ENCODE results near the gene POLR3G. TPM values are rescaled to one million over a fixed set of nuclear protein-coding genes. Genes with fewer than 3 reads are reported as not detected.

Gene POLR3G
- total RNA-seq, 1 donor from 2014 or later = 0.52 TPM

DNA sequence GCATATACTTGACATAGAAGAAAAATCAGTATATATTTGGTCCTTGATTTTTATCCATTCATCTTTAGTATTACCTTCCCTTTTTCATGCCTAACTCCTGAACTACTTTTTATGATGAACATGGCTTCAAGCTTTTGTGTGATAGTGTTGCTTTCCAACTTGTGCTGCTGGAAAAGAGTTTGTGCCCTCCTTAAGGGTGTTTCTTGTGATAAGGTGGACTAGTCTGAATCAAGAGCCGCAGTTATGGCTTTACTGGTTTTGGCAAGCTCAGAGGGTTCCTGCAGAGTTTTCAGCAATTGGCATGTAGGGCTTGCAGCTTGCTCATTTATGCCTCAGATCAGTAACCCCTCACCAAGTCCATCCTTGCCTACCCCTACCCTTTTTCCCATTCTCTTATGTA, 20.5 kb downstream of the POLR3G start:
- Histone ChIP-seq H3K4me3 (ENCODE audit: low read length in 3 of 3) (no peak overlapping the region), H3K27me3 (ENCODE audit: control insufficient read depth in 3 of 3, insufficient read depth in 3 of 3, low read length in 3 of 3) (no peaks in the 10 kb centered on the region), H3K4me1 (ENCODE audit: control insufficient read depth in 3 of 3, insufficient read depth in 3 of 3, low read length in 3 of 3) (no peaks in the 10 kb centered on the region), H3K9me3 (ENCODE audit: control insufficient read depth in 3 of 3, low read length in 3 of 3) (no peaks in the 10 kb centered on the region), H3K27ac (ENCODE audit: low read depth, low read length) (no peak overlapping the region), H3K36me3 (ENCODE audit: control insufficient read depth in 3 of 3, insufficient read depth in 3 of 3, low read length in 3 of 3) (no peaks in the 10 kb centered on the region), H3K9ac (ENCODE audit: low read depth in 1 of 3, low read length in 3 of 3) (no peak overlapping the region)

DNA sequence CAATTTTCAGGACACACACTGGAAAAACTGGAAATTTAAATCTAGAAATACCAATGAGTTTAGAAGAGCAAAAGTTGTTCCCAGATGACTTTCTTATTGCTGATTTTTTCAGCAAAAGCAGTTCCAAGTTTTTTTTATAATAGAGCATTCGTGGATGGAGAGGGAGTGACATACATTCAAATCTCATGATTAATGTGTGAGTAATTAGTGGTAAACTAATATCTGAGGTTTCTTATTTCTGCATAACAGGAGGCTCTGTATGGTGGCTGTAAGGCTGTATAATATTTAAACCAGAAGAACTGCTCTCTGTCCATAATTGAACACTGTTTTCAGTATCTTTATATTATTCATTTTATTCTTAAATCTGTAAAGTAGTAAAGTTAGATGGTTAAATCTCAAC, 28.9 kb downstream of the POLR3G start:
- Histone ChIP-seq H3K9me3 (ENCODE audit: control insufficient read depth in 3 of 3, low read length in 3 of 3) (no peaks in the 10 kb centered on the region), H3K36me3 (ENCODE audit: control insufficient read depth in 3 of 3, insufficient read depth in 3 of 3, low read length in 3 of 3) (peaks cover 0 to 2% (median 0%) of the 10 kb centered on the region in 3 donors), H3K4me1 (ENCODE audit: control insufficient read depth in 3 of 3, insufficient read depth in 3 of 3, low read length in 3 of 3) (no peaks in the 10 kb centered on the region), H3K27ac (ENCODE audit: low read depth, low read length) (no peak overlapping the region), H3K27me3 (ENCODE audit: control insufficient read depth in 3 of 3, insufficient read depth in 3 of 3, low read length in 3 of 3) (no peaks in the 10 kb centered on the region), H3K9ac (ENCODE audit: low read depth in 1 of 3, low read length in 3 of 3) (no peak overlapping the region), H3K4me3 (ENCODE audit: low read length in 3 of 3) (no peak overlapping the region)

DNA sequence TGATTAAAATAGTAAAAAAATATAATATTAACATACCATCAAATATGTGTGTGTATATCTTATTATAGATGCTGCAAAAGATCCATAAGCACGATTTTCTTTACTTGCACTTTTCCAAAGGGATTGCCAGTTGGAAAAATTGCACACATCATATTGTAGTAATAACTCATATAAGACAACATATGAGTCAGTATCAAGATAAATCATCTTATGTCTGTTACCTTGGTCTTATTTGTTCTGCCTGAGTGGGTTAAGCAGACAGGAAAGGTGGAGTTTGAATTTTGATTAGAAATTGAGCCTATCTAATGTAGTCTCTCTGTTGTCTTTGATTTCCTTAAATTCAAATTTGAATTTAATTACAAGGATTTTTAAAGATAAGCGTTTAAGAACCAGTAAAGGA, 30.1 kb downstream of the POLR3G start:
- Histone ChIP-seq H3K9ac (ENCODE audit: low read depth in 1 of 3, low read length in 3 of 3) (no peak overlapping the region), H3K27me3 (ENCODE audit: control insufficient read depth in 3 of 3, insufficient read depth in 3 of 3, low read length in 3 of 3) (no peaks in the 10 kb centered on the region), H3K4me1 (ENCODE audit: control insufficient read depth in 3 of 3, insufficient read depth in 3 of 3, low read length in 3 of 3) (no peaks in the 10 kb centered on the region), H3K27ac (ENCODE audit: low read depth, low read length) (no peak overlapping the region), H3K36me3 (ENCODE audit: control insufficient read depth in 3 of 3, insufficient read depth in 3 of 3, low read length in 3 of 3) (peaks cover 0 to 2% (median 0%) of the 10 kb centered on the region in 3 donors), H3K9me3 (ENCODE audit: control insufficient read depth in 3 of 3, low read length in 3 of 3) (no peaks in the 10 kb centered on the region), H3K4me3 (ENCODE audit: low read length in 3 of 3) (no peak overlapping the region)

DNA sequence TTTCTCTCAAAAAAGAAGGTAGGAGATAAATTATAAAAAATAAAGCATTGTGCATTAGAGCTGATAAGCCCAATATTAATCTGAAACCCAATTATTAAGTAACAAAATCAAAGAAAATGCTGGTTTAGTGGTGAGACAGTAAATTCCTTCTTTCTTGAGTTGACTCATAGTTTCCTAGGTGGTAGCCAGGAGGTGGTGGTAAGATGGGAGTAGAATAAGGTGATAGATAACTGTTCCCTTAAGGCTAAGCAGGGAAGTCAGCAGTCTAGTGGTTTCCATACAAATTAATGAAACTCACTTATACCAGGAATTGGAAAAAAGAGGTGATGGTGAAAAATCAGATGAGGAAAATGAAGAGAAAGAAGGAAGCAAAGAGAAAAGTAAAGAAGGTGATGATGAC, 31.6 kb downstream of the POLR3G start:
- Histone ChIP-seq H3K4me1 (ENCODE audit: control insufficient read depth in 3 of 3, insufficient read depth in 3 of 3, low read length in 3 of 3) (no peaks in the 10 kb centered on the region), H3K36me3 (ENCODE audit: control insufficient read depth in 3 of 3, insufficient read depth in 3 of 3, low read length in 3 of 3) (peaks cover 0 to 2% (median 0%) of the 10 kb centered on the region in 3 donors), H3K4me3 (ENCODE audit: low read length in 3 of 3) (no peak overlapping the region), H3K27ac (ENCODE audit: low read depth, low read length) (no peak overlapping the region), H3K27me3 (ENCODE audit: control insufficient read depth in 3 of 3, insufficient read depth in 3 of 3, low read length in 3 of 3) (no peaks in the 10 kb centered on the region), H3K9me3 (ENCODE audit: control insufficient read depth in 3 of 3, low read length in 3 of 3) (no peaks in the 10 kb centered on the region), H3K9ac (ENCODE audit: low read depth in 1 of 3, low read length in 3 of 3) (no peak overlapping the region)

DNA sequence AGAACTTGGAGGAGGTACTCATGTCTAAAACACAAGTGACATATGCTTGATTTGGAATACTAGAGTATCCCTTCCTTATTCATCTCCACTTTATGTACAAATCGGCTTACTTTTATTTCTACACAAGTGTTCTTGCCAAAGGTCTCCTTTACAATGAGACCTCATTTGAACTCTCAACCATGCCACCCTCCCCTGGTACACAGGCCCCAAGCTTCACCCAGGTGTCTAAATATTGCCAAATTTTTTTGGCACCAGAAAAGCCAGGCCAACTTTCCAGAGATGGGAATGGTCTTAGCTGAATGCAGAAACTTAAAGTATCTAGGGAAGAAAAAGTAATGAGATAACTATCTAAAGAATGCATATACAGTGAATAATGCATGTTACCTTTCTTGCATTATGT, 35.8 kb downstream of the POLR3G start:
- H3K4me1 ChIP-seq (ENCODE audit: control insufficient read depth in 3 of 3, insufficient read depth in 3 of 3, low read length in 3 of 3) = no peaks in the 10 kb centered on the region
- peaks cover 0 to 6% (median 5%) of the 10 kb centered on the region in 3 donors for H3K36me3 ChIP-seq (ENCODE audit: control insufficient read depth in 3 of 3, insufficient read depth in 3 of 3, low read length in 3 of 3)
- no peaks in the 10 kb centered on the region for H3K9me3 ChIP-seq (ENCODE audit: control insufficient read depth in 3 of 3, low read length in 3 of 3)
- H3K27ac ChIP-seq (ENCODE audit: low read depth, low read length) = no peak overlapping the region
- no peaks in the 10 kb centered on the region for H3K27me3 ChIP-seq (ENCODE audit: control insufficient read depth in 3 of 3, insufficient read depth in 3 of 3, low read length in 3 of 3)
- H3K9ac ChIP-seq (ENCODE audit: low read depth in 1 of 3, low read length in 3 of 3) = no peak overlapping the region
- H3K4me3 ChIP-seq (ENCODE audit: low read length in 3 of 3) = no peak overlapping the region

DNA sequence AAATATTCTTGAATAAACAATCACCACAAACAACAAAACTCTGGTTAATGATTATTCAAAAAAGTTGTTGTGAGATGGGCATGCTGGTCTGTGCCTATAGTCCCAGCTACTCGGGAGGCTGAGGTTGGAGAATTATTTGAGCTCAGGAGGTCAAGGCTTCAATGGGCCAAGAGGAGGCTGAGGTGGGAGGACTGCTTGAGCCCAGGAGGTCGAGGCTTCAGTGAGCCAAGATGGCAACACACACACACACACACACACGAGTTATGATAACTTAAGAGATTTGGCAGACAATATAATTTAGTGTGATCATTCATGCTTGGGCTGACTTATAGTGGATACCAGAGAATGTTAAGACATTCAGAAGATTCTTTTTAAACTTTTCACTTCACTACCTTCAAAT, 39.9 kb downstream of the POLR3G start:
- H3K4me1 ChIP-seq (ENCODE audit: control insufficient read depth in 3 of 3, insufficient read depth in 3 of 3, low read length in 3 of 3) = no peaks in the 10 kb centered on the region
- peaks cover 0 to 13% (median 12%) of the 10 kb centered on the region in 3 donors for H3K36me3 ChIP-seq (ENCODE audit: control insufficient read depth in 3 of 3, insufficient read depth in 3 of 3, low read length in 3 of 3)
- H3K27me3 ChIP-seq (ENCODE audit: control insufficient read depth in 3 of 3, insufficient read depth in 3 of 3, low read length in 3 of 3) = no peaks in the 10 kb centered on the region
- no peak overlapping the region for H3K9ac ChIP-seq (ENCODE audit: low read depth in 1 of 3, low read length in 3 of 3)
- H3K9me3 ChIP-seq (ENCODE audit: control insufficient read depth in 3 of 3, low read length in 3 of 3) = no peaks in the 10 kb centered on the region
- no peak overlapping the region for H3K4me3 ChIP-seq (ENCODE audit: low read length in 3 of 3)
- H3K27ac ChIP-seq (ENCODE audit: low read depth, low read length) = no peak overlapping the region

DNA sequence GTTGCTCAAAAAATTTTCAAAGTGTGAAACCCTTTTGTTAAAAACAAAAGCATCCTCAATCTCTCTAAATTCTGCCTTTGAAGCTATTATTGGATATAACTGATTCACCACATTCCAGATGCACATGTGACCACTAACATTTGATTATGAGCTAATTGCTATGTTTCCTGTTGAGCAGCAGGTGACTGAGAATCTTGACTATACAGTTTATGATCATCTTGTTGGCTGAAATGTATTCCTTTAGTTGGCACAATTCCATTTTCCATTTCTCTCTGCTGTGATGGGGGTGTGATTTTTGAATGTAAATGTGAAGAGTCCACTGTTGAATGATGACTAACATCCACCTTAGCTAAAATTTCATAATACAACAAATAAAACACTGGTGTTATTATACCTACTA, 44.0 kb downstream of the POLR3G start:
- Histone ChIP-seq H3K9ac (ENCODE audit: low read depth in 1 of 3, low read length in 3 of 3) (no peak overlapping the region), H3K36me3 (ENCODE audit: control insufficient read depth in 3 of 3, insufficient read depth in 3 of 3, low read length in 3 of 3) (peaks cover 0 to 33% (median 19%) of the 10 kb centered on the region in 3 donors), H3K4me1 (ENCODE audit: control insufficient read depth in 3 of 3, insufficient read depth in 3 of 3, low read length in 3 of 3) (no peaks in the 10 kb centered on the region), H3K4me3 (ENCODE audit: low read length in 3 of 3) (no peak overlapping the region), H3K27me3 (ENCODE audit: control insufficient read depth in 3 of 3, insufficient read depth in 3 of 3, low read length in 3 of 3) (no peaks in the 10 kb centered on the region), H3K27ac (ENCODE audit: low read depth, low read length) (no peak overlapping the region), H3K9me3 (ENCODE audit: control insufficient read depth in 3 of 3, low read length in 3 of 3) (no peaks in the 10 kb centered on the region)

DNA sequence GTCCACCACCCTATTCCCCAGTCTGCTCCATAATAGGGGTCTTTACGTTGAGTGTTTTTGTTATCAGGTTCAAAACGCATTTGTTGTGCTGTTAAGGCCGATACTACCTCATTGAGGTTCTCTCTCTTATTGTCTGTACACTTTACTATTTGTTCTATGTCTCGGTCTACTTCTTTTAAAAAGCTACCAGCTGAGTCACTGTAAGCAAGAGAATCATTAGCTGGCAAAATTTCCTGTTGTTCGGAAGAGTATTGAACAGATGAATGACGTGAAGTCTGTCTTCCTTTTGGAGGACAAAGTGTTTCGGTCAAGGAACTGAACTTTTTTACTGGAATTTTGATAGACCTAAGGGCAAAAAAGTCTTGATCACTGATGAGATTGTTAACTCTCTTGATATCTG, 44.4 kb downstream of the POLR3G start:
- no peaks in the 10 kb centered on the region for H3K9me3 ChIP-seq (ENCODE audit: control insufficient read depth in 3 of 3, low read length in 3 of 3)
- no peaks in the 10 kb centered on the region for H3K27me3 ChIP-seq (ENCODE audit: control insufficient read depth in 3 of 3, insufficient read depth in 3 of 3, low read length in 3 of 3)
- H3K27ac ChIP-seq (ENCODE audit: low read depth, low read length) = no peak overlapping the region
- no peak overlapping the region for H3K4me3 ChIP-seq (ENCODE audit: low read length in 3 of 3)
- H3K9ac ChIP-seq (ENCODE audit: low read depth in 1 of 3, low read length in 3 of 3) = no peak overlapping the region
- H3K4me1 ChIP-seq (ENCODE audit: control insufficient read depth in 3 of 3, insufficient read depth in 3 of 3, low read length in 3 of 3) = no peaks in the 10 kb centered on the region
- H3K36me3 ChIP-seq (ENCODE audit: control insufficient read depth in 3 of 3, insufficient read depth in 3 of 3, low read length in 3 of 3) = peaks cover 0 to 37% (median 23%) of the 10 kb centered on the region in 3 donors

DNA sequence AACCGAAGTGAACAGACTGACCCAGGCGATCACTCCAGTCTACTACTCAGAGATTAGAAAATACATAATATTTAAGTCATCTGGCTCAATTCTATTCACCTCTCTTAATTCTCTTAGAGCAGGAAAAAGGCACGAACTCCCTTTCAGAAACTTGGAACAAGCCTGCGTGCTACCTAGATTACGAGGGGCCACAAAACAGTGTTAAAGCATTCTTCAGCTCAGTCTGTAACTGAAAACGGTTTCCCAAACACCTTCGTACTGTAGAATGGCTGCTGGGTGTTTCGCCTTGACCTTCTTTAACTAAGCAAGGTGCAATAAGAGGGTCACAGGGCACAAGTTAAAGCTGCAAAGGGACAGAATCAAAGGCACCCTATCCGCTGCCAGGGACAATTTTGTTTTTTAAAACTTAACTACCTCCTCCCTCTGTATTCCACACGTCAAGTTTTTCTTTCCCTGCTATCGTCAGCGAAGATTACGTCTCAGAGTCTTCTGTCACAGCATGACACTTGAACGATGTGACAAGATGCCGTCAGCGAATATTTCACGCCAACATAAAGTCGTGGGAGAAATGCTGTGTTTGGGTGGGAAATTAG, 54.0 kb downstream of the POLR3G start:
- Histone ChIP-seq H3K27ac (ENCODE audit: low read depth, low read length) (peak overlapping the region; percentile 87), H3K9me3 (ENCODE audit: control insufficient read depth in 3 of 3, low read length in 3 of 3) (no peaks in the 10 kb centered on the region), H3K36me3 (ENCODE audit: control insufficient read depth in 3 of 3, insufficient read depth in 3 of 3, low read length in 3 of 3) (peaks cover 0 to 11% (median 8%) of the 10 kb centered on the region in 3 donors), H3K27me3 (ENCODE audit: control insufficient read depth in 3 of 3, insufficient read depth in 3 of 3, low read length in 3 of 3) (no peaks in the 10 kb centered on the region), H3K4me3 (ENCODE audit: low read length in 3 of 3) (peak overlapping the region; percentile 86 to 99 (median 87)), H3K4me1 (ENCODE audit: control insufficient read depth in 3 of 3, insufficient read depth in 3 of 3, low read length in 3 of 3) (peaks cover 12 to 20% (median 12%) of the 10 kb centered on the region in 3 donors), H3K9ac (ENCODE audit: low read depth in 1 of 3, low read length in 3 of 3) (peak overlapping the region; percentile 88 to 90 (median 90))

DNA sequence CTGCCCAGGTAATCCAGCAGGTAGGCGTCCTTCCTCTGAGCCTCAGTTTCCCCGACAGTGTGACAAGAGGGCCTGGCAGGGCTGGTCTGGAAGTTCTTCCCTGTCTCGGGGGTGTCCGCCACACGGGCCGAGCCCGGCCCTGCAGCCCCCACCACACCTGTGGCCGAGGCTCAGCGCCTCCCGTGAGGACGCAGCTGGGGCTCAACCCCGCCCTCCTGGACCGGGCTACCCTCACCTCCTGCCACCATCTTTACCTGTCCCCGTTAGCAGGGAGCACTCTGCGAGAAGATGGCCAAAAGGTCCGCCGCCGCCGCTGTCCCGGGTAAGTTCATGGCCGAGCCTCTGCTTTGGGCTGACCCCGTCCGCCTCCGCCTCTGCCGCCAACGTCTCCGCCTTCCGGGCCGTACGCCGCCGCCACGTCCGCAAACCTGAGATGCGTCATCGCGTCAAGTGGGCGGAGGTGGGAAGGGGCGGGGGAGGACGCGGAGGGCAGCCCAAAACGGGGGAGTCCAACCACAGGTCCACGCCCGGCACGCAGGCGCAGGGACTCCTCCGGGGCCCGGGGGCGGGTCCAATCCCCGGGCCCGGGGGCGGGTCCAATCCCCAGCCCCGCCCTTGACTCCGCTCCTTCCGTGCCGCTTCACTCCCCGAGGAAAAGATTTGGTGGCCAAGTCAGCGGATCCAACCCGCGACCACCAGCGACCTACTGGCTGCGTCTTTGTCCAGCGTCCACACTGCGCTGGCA, 54.7 kb downstream of the POLR3G start, which contains the start of gene LYSMD3:
TSS of gene LYSMD3 (minus strand) at position 391 of the 745 bp plus-strand sequence. CDS start 4,295 bp downstream, outside the sequence.
- H3K27ac ChIP-seq (ENCODE audit: low read depth, low read length) = peak within 1 kb of the TSS; percentile 87

More for the DNA sequence above, 54.7 kb downstream of the POLR3G start, which contains the start of gene LYSMD3:
- Histone ChIP-seq H3K27me3 (ENCODE audit: control insufficient read depth in 3 of 3, insufficient read depth in 3 of 3, low read length in 3 of 3) (no peaks in the 10 kb centered on the region), H3K9me3 (ENCODE audit: control insufficient read depth in 3 of 3, low read length in 3 of 3) (no peaks in the 10 kb centered on the region), H3K4me1 (ENCODE audit: control insufficient read depth in 3 of 3, insufficient read depth in 3 of 3, low read length in 3 of 3) (peaks cover 12 to 20% (median 12%) of the 10 kb centered on the region in 3 donors), H3K36me3 (ENCODE audit: control insufficient read depth in 3 of 3, insufficient read depth in 3 of 3, low read length in 3 of 3) (peaks cover 0 to 4% (median 1%) of the 10 kb centered on the region in 3 donors), H3K4me3 (ENCODE audit: low read length in 3 of 3) (peak within 1 kb of the TSS; percentile 97 to 99 (median 98)), H3K9ac (ENCODE audit: low read depth in 1 of 3, low read length in 3 of 3) (peak within 1 kb of the TSS; percentile 88 to 90 (median 90))

Measured in skeletal muscle tissue (tissue), 4 donors.